Measurements from ENCODE around the gene OGA.

- TF ChIP-seq, protein P1, sequence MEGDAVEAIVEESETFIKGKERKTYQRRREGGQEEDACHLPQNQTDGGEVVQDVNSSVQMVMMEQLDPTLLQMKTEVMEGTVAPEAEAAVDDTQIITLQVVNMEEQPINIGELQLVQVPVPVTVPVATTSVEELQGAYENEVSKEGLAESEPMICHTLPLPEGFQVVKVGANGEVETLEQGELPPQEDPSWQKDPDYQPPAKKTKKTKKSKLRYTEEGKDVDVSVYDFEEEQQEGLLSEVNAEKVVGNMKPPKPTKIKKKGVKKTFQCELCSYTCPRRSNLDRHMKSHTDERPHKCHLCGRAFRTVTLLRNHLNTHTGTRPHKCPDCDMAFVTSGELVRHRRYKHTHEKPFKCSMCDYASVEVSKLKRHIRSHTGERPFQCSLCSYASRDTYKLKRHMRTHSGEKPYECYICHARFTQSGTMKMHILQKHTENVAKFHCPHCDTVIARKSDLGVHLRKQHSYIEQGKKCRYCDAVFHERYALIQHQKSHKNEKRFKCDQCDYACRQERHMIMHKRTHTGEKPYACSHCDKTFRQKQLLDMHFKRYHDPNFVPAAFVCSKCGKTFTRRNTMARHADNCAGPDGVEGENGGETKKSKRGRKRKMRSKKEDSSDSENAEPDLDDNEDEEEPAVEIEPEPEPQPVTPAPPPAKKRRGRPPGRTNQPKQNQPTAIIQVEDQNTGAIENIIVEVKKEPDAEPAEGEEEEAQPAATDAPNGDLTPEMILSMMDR (IDR thresholded peaks at IDR 0.05) = no peak
- TF ChIP-seq POLR2A (IDR thresholded peaks at IDR 0.05) = no peak
Observed at GRCh38 chr10:101748496-101748895, 69.7 kb downstream of the OGA start.
